A549 (cell line): ENCODE data around the gene NRN1. TPM values are rescaled to one million over a fixed set of nuclear protein-coding genes. Genes with fewer than 3 reads are reported as not detected.

Source experiments
- ATAC-seq, 2 experiments: fragments of 200-7000 bp in 1 of 2; fragments of >200 bp in 1 of 2; cut with Nextera tagmentation in 1 of 2; cut with Tn5 transposase in 1 of 2; 3 replicates each; pipeline versions ENCODE4 v1.8.0 to v1.9.1; 2018 to 2020; ENCODE audit warnings: mild to moderate bottlenecking in 1 of 2, moderate library complexity in 1 of 2
- CTCF ChIA-PET: fragments of 300-600 bp; sonication (Branson Sonifier 250); formaldehyde crosslinking; extraction: SDS; loops from one replicate; lab custom pipeline; 2021; ENCODE audit warnings: antibody characterized with exemption, inconsistent platforms; lab: Yijun Ruan, JAX
- POLR2A ChIA-PET: fragments of 350-600 bp; formaldehyde crosslinking; extraction: SDS; loops from one replicate; lab custom pipeline; 2021; ENCODE audit warnings: antibody characterized with exemption, inconsistent platforms; lab: Yijun Ruan, JAX
- DNase-seq, 2 experiments: peaks; one replicate each; pipeline versions ENCODE4 v3.0.0 to v3.0.0-alpha.2; 2011 to 2016; ENCODE audit warnings: low read depth in 1 of 2, low spot score in 1 of 2
- FAIRE-seq: peaks from 2 replicates; lab custom pipeline; 2011; peaks lifted over from hg19 to GRCh38; lab: Jason Lieb, UNC
- H3K27ac ChIP-seq, 2 experiments: fragments of >200 bp; sonication (Bioruptor Twin); formaldehyde crosslinking; 3 replicates each; pipeline ENCODE4 v1.5.1; 2016 to 2017
- H3K4me1 ChIP-seq: fragments of >200 bp; sonication (Bioruptor Twin); formaldehyde crosslinking; 3 replicates; pipeline ENCODE4 v1.6.1; 2016
- H3K4me2 ChIP-seq: fragments of >200 bp; sonication (Bioruptor Twin); formaldehyde crosslinking; 3 replicates; pipeline ENCODE4 v1.6.1; 2016
- H3K4me3 ChIP-seq: fragments of >200 bp; sonication (Bioruptor Twin); formaldehyde crosslinking; 3 replicates; pipeline ENCODE4 v1.5.1; 2016
- H3K9me3 ChIP-seq: fragments of >200 bp; sonication (Bioruptor Twin); formaldehyde crosslinking; 3 replicates; pipeline ENCODE4 v1.6.1; 2016
- CBX2 ChIP-seq: fragments of 200-600 bp; sonication (generic); IDR thresholded peaks from 2 replicates; pipeline ENCODE4 v1.6.1; 2016; ENCODE audit warnings: low read depth, mild to moderate bottlenecking, borderline replicate concordance
- CHD2 ChIP-seq: fragments of 150-350 bp; IDR thresholded peaks from 2 replicates; pipeline ENCODE4 v1.6.1; 2014; ENCODE audit warnings: low read length; ENCODE audit not compliant: partially characterized antibody
- EP300 ChIP-seq, 2 experiments: fragments of >200 bp; sonication (Bioruptor Twin); formaldehyde crosslinking; IDR thresholded peaks; 2 replicates in 1 of 2; 3 replicates in 1 of 2; pipeline ENCODE4 v1.6.1; 2016 to 2017
- GATA3 ChIP-seq: IDR thresholded peaks from 2 replicates; pipeline ENCODE4 v1.6.1; 2012; ENCODE audit warnings: borderline replicate concordance
- HDAC2 ChIP-seq: fragments of 200-600 bp; sonication (generic); IDR thresholded peaks from 2 replicates; pipeline ENCODE4 v1.6.1; 2016
- JUN ChIP-seq, 2 experiments: fragments of >200 bp; sonication (Bioruptor Twin); formaldehyde crosslinking; IDR thresholded peaks; 2 replicates in 1 of 2; 3 replicates in 1 of 2; pipeline ENCODE4 v1.6.1; 2016 to 2017
- NFE2L2 ChIP-seq: fragments of 150-350 bp; conservative IDR thresholded peaks from 2 replicates; pipeline ENCODE4 v1.6.1; 2014; ENCODE audit warnings: low read length
- NR3C1 ChIP-seq: fragments of >200 bp; sonication (Bioruptor Twin); formaldehyde crosslinking; IDR thresholded peaks from 3 replicates; pipeline ENCODE4 v1.6.1; 2017
- PHF8 ChIP-seq: fragments of 200-600 bp; sonication (generic); IDR thresholded peaks from 2 replicates; pipeline ENCODE4 v1.6.1; 2016; ENCODE audit warnings: low read depth, mild to moderate bottlenecking, antibody characterized with exemption, moderate library complexity, borderline replicate concordance
- POLR2AphosphoS2 ChIP-seq: conservative IDR thresholded peaks from 2 replicates; pipeline ENCODE4 v1.6.1; 2012; ENCODE audit warnings: low read length, improper control_type of control experiment, inconsistent platforms
- RARB ChIP-seq: fragments of 250-450 bp; sonication (Bioruptor Pico); IDR thresholded peaks from 2 replicates; pipeline ENCODE4 v1.8.0; 2021; ENCODE audit warnings: mild to moderate bottlenecking, moderate library complexity
- SREBF2 ChIP-seq: fragments of 450-650 bp; IDR thresholded peaks from 2 replicates; pipeline ENCODE4 v1.6.1; 2014; ENCODE audit warnings: mild to moderate bottlenecking, moderate library complexity
- ZC3H11A ChIP-seq: fragments of 450-650 bp; IDR thresholded peaks from 2 replicates; pipeline ENCODE4 v1.6.1; 2014; ENCODE audit warnings: antibody characterized with exemption, mild to moderate bottlenecking
- WGBS: methylation state at CpG from one replicate; pipeline ENCODE4 v1.1.6; 2017; ENCODE audit errors: missing lambda C conversion rate; 5-methylcytosine and 5-hydroxymethylcytosine counted together
- polyA plus RNA-seq, 4 experiments: library from polyadenylated mRNA; depleted of rRNA in 3 of 4; stranded (reverse); fragments of >200 nt; fragmentation: RNase III in 1 of 4; extraction: RNeasy Plus Mini Kit Qiagen cat#74134 plus additional on column Dnase treatment in 1 of 4; gene quantifications; 2 replicates in 3 of 4; 3 replicates in 1 of 4; pipeline ENCODE4 v1.2.3, GENCODE V29; 2011 to 2017
- TF ChIP-seq, protein P1 (sequence below): fragments of 250-450 bp; sonication (Bioruptor Pico); IDR thresholded peaks from 2 replicates; pipeline ENCODE4 v1.5.0; 2021; ENCODE audit warnings: mild to moderate bottlenecking, moderate library complexity, borderline replicate concordance
- TF ChIP-seq, protein P2 (sequence below): IDR thresholded peaks from 2 replicates; pipeline ENCODE4 v1.6.1; 2012
- TF ChIP-seq, protein P3 (sequence below): fragments of 200-600 bp; sonication (generic); IDR thresholded peaks from 2 replicates; pipeline ENCODE4 v1.6.1; 2016; ENCODE audit warnings: antibody characterized with exemption, mild to moderate bottlenecking, moderate library complexity
- TF ChIP-seq, protein P4 (sequence below): fragments of >200 bp; sonication (Bioruptor Twin); formaldehyde crosslinking; IDR thresholded peaks from 3 replicates; pipeline ENCODE4 v1.5.1; 2016

Gene NRN1
- polyA plus RNA-seq, 2 of the 4 experiments (the other 2 are of a cell fraction), result 0.35 to 0.39 TPM

DNA sequence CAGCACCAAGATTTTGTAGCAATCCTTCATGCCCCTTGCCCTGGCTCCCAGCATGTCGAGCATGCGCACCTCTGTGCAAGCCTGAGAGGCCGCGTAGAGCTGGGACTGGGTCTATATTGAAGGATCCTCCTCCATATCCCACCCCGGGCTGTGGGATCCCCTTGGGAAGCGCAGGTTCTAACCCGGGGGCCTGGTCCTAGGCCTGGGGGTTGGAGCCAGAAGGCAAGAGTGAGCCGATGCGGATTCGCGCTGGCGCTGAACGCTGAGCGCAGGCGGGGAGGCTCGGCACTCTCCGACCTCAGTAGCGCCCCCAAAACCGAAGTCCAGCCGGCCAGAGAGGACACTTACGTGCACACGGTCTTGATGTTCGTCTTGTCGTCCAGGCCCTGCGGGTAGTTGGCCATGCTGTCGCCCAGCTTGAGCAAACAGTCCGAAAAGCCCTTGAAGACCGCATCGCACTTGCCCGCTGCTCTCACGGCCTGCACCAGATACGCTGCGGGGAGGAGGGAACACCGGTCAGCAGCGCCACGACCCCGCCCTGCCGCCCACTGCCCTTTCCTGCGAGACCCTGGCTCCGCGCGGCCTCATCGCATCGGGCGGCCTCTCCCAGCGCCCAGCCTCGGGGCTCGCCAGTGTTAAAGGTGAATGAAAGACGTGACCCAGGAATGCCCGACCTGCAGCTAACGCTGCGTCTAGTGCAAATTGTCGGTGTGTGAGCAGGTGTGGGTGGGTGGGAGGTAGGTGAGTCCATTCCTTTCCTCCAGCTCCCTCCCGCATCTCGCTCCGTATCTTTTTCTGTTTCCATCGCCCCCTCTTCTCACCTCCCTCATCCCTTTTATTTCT lies 4.5 kb downstream of the NRN1 start (continued):
- TF ChIP-seq HDAC2 (no peak), ZC3H11A (no peak)
- TF ChIP-seq, protein P1, sequence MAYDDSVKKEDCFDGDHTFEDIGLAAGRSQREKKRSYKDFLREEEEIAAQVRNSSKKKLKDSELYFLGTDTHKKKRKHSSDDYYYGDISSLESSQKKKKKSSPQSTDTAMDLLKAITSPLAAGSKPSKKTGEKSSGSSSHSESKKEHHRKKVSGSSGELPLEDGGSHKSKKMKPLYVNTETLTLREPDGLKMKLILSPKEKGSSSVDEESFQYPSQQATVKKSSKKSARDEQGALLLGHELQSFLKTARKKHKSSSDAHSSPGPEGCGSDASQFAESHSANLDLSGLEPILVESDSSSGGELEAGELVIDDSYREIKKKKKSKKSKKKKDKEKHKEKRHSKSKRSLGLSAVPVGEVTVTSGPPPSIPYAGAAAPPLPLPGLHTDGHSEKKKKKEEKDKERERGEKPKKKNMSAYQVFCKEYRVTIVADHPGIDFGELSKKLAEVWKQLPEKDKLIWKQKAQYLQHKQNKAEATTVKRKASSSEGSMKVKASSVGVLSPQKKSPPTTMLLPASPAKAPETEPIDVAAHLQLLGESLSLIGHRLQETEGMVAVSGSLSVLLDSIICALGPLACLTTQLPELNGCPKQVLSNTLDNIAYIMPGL (CRISPR knock-in tag), result no peak
- TF ChIP-seq, all 56 proteins: peak for 0

DNA sequence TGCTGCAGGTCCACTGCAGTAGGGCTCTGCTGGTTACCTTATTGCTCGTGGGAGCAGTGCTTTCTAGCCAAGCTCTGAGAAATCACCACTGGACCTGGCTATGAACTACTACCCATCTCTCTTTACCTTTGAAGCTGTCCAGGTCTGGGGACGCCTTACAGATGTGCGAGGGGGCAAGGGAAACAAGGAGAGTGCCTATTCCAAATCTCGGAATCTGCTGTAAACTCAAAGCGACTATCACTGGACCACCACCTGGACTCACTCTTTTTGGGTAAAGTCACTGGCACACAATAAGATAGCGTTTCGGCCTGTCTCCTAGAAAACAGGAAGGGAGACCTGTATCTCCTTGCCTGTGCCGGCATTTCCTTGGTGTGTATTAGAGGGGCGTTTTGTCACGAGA lies 5.3 kb downstream of the NRN1 start:
- CTCF ChIA-PET, result interaction anchor here (1.1 kb wide), 2 partner anchors 17 to 37 kb away, joined by 3 read pairs; no protein-coding TSS in a partner anchor
- ATAC-seq, result no peak
- H3K4me3 ChIP-seq, result no peak overlapping the region

DNA sequence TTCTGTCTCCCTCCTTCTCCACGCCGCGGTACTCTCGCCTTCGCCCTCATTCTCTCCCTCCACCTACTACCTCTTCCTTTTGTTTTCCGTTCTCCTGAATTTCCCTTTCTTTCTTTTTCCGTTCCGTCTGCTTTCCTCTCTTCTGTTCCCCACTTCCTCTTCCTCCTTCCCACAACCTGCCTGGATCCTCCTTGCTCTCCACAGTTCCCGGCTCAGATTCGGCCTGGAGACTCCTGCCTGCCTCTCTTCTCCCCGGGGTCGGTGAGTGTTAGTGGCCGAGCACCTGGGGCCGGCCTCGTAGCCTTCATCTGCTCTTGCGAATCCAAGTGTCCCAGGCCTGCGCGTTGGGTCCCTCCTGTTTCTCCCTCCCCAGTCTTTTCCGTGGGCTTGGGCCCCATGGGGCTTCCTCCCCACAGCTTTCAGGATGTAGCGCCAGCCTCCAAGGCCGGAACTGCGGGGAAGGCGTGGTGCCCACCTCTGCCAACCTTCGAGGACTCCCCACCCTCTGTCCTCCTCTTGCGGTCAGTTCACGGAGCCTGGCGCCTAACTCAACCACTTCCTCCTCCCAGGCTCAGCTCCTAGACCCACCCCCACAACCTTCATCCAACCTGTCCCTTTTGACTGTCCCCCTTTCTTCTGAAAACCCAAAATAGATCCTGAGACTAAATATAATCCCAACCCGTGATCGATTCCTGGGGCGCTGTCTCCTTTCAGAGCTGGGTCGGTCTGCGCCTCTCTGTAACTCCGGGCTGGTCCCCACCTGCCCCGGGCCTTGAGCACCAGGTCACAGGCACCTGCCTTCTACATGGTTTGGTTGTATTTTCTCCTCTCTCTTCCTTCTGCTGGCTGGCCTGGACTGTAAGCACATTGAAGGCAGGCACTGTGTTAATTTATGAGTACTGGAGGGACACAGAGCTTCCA lies 6.8 kb downstream of the NRN1 start:
- Histone ChIP-seq H3K4me3 (no peak overlapping the region), H3K27ac (no peak overlapping the region), H3K4me2 (peak overlapping the region; percentile 58; the same call in 2 of the 3 replicates), H3K4me1 (no peaks in the 10 kb centered on the region), H3K9me3 (no peaks in the 10 kb centered on the region)
- ChIA-PET POLR2A (no interaction called here), CTCF (interaction anchor here (0.6 to 1.1 kb wide), 3 partner anchors 18 to 529 kb away, joined by 3 read pairs; no protein-coding TSS in a partner anchor)
- DNase-seq (no peak), ATAC-seq (no peak), FAIRE-seq (no peak)
- 84% methylated on average over 24 of the region's 34 CpGs for WGBS
- TF ChIP-seq RARB (CRISPR knock-in tag) (no peak), CHD2 (no peak), CBX2 (no peak), POLR2AphosphoS2 (no peak), NR3C1 (no peak), PHF8 (no peak), NFE2L2 (no peak), EP300 (IDR thresholded peaks at IDR 0.05) (no peak)
- TF ChIP-seq, protein P2, sequence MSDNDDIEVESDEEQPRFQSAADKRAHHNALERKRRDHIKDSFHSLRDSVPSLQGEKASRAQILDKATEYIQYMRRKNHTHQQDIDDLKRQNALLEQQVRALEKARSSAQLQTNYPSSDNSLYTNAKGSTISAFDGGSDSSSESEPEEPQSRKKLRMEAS, result no peak
- TF ChIP-seq, protein P1 (CRISPR knock-in tag), result no peak
- TF ChIP-seq, protein P3, sequence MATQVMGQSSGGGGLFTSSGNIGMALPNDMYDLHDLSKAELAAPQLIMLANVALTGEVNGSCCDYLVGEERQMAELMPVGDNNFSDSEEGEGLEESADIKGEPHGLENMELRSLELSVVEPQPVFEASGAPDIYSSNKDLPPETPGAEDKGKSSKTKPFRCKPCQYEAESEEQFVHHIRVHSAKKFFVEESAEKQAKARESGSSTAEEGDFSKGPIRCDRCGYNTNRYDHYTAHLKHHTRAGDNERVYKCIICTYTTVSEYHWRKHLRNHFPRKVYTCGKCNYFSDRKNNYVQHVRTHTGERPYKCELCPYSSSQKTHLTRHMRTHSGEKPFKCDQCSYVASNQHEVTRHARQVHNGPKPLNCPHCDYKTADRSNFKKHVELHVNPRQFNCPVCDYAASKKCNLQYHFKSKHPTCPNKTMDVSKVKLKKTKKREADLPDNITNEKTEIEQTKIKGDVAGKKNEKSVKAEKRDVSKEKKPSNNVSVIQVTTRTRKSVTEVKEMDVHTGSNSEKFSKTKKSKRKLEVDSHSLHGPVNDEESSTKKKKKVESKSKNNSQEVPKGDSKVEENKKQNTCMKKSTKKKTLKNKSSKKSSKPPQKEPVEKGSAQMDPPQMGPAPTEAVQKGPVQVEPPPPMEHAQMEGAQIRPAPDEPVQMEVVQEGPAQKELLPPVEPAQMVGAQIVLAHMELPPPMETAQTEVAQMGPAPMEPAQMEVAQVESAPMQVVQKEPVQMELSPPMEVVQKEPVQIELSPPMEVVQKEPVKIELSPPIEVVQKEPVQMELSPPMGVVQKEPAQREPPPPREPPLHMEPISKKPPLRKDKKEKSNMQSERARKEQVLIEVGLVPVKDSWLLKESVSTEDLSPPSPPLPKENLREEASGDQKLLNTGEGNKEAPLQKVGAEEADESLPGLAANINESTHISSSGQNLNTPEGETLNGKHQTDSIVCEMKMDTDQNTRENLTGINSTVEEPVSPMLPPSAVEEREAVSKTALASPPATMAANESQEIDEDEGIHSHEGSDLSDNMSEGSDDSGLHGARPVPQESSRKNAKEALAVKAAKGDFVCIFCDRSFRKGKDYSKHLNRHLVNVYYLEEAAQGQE, result no peak

More for the DNA sequence above, 5.3 kb downstream of the NRN1 start:
- Histone ChIP-seq H3K4me1 (no peaks in the 10 kb centered on the region), H3K9me3 (no peaks in the 10 kb centered on the region), H3K4me2 (no peak overlapping the region), H3K27ac (no peak overlapping the region)
- 53% methylated on average over 10 of the region's 10 CpGs for WGBS
- TF ChIP-seq, protein P4, sequence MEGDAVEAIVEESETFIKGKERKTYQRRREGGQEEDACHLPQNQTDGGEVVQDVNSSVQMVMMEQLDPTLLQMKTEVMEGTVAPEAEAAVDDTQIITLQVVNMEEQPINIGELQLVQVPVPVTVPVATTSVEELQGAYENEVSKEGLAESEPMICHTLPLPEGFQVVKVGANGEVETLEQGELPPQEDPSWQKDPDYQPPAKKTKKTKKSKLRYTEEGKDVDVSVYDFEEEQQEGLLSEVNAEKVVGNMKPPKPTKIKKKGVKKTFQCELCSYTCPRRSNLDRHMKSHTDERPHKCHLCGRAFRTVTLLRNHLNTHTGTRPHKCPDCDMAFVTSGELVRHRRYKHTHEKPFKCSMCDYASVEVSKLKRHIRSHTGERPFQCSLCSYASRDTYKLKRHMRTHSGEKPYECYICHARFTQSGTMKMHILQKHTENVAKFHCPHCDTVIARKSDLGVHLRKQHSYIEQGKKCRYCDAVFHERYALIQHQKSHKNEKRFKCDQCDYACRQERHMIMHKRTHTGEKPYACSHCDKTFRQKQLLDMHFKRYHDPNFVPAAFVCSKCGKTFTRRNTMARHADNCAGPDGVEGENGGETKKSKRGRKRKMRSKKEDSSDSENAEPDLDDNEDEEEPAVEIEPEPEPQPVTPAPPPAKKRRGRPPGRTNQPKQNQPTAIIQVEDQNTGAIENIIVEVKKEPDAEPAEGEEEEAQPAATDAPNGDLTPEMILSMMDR, result no peak
- TF ChIP-seq, protein P1 (CRISPR knock-in tag), result no peak
- no peak for TF ChIP-seq GATA3
- TF ChIP-seq JUN (IDR thresholded peaks at IDR 0.05), result no peak
- TF ChIP-seq HDAC2, result no peak
- TF ChIP-seq SREBF2, result no peak
- DNase-seq (no peak), FAIRE-seq (no peak)
- POLR2A ChIA-PET, result no interaction called here
